ENCODE data around the gene STRN.
"Not testable (repeated sequence)": the region's sequence is repeated elsewhere in the genome, so short reads cannot be mapped to it uniquely, and the experiment has no call there.

STRN gene

DNA sequence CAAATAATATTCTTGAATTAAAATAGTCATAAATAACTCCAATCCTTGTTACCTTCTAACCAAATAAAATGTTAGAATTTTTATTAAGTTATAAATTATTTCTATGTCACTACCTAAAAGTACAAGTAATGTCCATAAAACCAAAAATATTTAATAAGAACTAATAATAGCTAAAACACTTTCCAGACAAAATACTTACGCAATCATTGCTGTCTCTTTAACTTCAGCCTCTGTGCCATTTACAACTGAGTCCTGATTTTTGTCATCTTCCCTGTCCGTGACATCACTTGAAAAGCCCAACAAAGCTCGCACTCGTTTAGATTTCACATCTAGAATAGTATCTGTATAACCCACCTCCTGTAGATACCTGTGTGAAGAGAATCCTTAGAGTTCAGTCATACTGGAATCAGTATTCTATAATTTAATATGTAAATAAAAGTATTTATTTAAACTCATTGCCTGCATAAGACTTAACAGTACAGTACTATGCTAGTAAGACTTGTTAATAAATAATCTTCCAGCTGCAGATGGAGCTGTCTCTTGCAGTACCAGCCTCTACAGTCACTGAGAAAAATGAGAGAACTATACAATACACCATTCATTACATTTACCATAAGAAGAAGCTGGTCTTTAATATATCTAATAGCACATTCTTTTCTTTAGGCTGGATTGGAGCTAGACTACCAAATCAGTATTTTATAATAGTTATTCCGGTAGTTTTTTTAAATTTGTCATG lies 63.8 kb downstream of the STRN start:
- DNase-seq: no peak

DNA sequence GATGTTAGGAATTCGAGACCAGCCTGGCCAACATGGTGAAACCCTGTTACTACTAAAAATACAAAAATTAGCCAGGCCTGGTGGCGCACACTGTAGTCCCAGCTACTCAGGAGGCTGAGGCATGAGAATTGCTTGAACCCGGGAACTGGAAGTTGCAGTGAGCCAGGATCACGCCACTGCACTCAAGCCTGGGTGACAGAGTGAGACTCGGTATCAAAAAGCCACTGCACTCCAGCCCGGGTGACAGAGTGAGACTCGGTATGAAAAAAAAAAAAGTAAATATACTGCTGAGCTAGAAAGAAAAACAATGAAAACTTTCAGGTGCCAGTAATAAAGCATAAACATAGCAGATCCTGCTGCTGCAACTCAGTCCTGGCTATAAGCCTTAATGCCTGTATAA lies 73.5 kb downstream of the STRN start:
- no peak for DNase-seq

DNA sequence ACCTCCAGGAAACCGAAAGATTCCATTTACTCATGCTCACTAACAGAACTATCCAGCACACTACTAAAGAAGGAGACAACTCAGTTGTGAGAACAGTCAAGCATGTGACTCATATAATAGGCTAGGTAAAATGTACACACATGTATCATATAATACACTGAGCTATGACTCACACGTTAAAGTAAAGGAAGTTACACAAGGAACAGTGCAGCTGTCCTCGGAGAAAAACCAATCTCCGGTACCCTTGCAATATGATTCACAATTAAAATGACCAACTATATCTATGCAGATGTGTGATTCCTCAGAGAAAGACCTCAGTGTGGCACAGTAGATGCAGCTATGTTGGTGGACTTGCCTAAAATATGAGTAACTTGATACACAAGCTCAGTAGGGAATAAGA lies 76.5 kb downstream of the STRN start:
- DNase-seq: no peak

DNA sequence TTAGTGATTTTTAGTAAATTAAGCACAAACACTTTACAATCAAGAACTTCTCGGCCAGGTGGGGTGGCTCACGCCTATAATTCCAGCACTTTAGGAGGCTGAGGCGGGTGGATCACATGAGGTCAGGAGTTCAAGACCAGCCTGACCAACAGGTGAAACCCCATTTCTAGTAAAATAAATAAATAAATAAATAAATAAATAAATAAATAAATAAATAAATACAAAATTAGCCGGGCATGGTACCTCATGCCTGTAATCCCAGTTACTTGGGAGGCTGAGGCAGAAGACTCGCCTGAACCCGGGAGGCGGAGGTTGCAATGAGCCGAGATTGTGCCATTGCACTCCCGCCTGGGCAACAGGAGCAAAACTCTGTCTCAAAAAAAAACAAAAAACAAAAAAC lies 79.2 kb downstream of the STRN start:
- not testable (repeated sequence) for DNase-seq

DNA sequence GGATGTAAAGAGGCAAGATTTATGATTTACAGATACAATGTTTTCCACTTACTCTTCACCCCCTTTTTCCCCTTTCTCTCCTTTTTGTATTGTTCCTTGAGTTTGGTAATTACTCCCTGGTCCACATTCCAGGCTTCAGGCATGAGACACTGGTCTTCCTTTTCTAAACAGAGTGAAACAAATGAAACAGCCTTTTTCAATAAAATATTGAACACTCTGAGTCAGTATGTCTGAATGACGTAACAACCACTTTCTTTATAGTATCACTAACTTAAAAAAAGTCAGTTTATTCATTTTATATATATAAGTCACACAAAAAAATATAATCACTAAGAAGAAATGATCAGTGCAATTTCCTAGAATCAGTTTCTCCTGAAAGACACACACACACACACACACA lies 79.7 kb downstream of the STRN start:
- DNase-seq: no peak

DNA sequence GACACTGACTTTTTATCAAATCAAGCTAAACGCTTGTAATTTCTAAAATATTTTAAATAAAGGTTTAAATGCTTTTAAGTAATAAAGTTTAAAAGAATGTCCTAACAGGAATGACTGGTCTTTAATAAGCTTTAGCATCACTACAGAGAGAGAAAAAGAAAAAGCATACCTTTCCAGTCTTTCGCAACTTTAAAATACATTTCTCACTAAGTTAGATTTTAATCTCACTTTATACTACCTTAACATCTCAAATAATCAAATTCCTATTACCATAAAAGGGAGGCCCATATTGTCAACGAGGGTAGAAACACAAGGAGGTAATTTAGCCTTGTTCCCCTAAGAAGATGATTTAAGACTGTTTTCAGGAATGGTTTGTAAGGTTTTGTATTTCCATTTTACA lies 80.7 kb downstream of the STRN start:
- DNase-seq: no peak

DNA sequence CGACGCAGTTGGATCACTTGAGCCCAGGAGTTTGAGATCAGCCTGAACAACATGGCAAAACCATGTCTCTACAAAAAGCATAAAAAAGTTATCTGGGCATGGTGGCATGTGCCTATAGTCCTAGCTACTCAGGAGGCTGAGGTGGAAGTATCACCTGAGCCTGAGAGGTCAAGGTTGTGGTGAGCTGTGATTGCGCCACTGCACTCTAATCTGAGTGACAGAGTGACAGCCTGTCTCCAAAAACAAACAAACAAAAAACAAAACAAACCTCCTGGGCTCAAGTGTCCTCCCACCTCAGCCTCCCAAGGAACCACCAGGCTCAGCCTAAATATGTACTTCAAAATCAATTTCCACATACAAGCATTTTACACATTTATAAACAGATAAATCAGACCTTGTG lies 83.8 kb downstream of the STRN start:
- DNase-seq: no peak

DNA sequence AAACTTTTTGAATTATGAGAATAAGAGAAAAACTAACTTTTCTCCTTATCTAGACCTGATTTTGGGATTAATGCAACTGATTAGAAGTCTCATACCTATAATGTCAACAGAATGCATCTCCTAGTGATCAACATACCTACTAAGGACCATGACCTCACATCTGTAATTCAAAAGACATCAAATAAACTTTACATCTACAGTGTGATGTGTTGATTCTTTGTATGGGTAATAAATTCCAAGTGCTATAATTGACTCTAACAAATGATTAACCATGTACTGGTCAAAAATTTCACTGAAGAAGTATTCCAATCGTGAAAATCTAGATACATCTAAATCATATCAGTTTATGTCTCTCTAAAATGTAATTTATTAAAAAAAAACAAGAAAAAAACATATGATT lies 84.5 kb downstream of the STRN start:
- DNase-seq: no peak

DNA sequence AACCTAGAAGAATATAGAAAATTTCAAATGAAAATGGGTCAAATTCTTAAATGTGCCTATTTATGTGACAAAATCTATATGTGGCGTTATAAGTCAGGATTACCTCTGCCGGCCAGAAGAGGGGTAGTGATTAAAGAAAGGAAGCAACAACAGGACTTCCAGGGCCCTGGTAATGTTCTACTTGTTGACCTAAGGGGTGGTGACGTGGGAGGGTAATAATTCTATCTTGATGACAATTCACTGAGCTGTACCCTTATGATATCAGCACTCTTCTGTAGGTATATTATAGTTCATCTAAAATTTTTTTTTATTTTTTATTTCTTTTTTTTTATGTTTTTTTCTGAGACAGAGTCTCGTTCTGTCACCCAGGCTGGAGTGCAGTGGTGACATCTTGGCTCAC lies 87.9 kb downstream of the STRN start:
- no peak for DNase-seq

DNA sequence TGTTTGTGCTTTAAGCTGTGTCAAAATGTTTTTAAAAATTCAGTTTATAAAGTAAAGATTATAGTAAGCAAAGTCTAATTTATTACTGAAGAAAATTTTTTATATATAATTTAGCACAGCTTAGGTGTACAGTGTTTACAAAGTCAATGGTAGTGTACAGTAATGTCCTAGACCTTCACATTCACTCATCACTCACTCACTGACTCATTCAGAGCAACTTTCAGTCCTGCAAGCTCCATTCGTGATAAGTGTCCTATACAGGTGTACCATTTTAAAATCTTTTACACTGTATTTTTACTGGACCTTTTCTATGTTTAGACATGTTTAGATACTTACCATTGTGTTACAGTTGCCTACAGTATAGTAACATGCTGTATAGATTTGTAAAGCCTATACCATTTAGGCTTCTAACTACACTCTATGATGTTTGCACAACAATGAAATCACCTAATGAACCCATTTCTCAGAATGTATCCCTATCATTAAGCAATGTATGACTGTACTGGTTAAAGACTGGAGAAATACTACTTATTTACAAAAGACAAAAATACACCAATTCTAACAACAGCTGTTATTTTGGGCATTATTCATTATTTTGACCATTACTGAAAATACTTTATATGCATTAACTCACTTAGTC lies 95.1 kb downstream of the STRN start:
- DNase-seq: no peak

DNA sequence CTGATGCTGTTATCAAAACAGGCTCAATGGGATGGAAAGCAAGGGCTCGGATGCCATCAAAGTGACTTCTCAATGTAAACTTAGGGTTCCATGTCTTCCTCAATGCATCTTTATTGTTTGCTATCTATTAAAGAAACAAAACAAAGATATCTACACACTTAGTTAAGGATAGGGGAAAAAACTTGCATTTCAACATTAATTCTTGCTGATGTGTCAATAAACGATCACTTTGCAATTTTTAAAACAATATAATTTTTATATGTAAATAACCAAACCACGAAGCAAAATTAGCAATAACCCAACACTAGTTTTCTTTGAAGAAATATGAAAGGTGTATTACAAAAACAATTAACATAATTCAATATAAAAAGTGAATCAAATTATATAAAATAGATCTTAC lies 96.7 kb downstream of the STRN start:
- no peak for DNase-seq

DNA sequence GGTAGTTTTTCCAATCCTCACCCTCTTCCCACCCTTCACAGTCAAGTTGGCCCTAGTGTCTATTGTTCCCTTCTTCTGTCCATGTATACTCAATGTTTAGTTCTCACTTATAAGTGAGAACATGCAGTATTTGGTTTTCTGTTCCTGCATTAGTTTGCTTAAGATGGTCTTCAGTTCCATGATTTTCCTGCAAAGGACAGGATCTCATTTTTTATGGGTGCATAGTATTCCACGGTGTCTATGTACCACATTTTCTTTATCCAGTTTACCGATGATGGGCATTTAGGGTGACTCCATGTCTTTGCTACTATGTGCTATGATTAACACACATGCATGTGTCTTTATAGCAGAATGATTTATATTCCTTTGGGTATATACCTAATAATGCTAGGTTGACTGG lies 104.4 kb downstream of the STRN start:
- DNase-seq: no peak

DNA sequence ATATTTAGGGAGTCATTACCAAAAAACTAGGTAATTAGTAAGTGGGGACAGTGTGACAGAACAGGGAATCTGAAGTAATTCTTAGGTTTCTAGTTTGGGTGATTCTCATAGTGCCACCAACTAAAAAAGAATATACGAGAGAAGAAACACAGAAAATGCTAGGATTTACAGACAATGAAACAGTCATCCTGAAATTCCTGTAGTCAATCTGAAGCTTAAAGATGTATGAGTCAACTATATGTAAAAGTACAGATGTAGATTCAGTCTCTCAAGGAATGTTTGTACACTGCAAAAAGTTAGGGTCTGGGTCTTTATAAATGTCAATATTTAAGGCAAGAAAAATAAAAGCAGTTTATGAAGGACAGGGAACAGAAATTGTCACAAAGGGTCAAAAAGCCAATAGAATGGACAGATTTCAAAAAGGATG lies 107.0 kb downstream of the STRN start:
- DNase-seq: no peak

DNA sequence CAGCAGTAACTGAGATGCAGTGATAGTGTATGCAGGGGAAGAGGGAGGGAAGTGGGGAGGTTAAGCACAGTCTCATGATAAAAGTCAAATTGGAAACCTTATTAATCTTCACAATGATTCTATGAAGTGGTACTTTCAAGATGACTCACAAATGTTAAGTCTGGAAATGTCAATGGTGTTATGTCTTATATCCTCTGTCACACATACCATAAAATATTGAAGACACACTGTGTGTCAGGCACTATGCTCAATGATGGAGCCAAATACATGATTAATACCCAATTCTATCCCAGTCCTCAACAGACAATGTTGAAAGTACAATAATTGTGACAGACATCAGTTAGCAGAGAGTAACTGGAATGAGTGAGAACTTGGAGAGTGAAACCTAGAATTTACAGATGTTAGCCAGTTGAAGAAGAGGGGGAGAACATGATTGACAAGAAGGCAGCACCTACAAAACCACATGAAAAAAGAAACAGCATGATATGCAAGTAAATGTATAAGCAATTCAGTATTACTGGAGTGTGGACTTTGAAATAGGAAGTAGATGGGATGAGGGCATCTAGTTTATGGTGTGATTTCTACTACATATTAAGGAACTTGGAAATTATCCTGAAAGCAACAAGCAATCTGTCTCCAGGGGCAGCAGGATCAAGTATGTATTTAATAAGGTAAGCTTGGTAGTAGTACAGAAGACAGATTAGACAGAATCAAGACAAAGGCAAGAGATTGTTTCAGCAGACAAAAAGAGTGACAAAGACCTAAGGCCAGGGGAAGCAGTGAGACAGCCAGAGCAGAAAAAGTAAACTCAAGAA lies 107.6 kb downstream of the STRN start:
- no peak for DNase-seq

DNA sequence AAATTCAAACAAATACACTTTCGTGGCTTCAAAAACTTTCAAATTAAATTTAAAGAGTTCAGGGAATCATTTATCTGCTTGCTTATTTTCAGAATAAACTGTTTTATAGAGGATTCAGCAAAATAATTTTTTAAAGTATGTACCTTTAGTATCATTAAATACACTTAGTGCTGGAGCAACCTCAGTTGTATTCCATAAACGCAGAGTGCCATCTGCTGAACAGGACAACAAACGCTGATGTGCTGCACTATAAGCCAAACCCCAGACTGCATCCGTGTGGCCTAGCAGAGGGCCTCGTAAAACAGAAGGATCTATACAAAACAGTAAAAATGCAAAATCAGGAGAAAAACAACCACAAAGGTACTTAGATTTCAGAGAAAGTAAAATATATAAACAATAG lies 108.6 kb downstream of the STRN start:
- DNase-seq: no peak

DNA sequence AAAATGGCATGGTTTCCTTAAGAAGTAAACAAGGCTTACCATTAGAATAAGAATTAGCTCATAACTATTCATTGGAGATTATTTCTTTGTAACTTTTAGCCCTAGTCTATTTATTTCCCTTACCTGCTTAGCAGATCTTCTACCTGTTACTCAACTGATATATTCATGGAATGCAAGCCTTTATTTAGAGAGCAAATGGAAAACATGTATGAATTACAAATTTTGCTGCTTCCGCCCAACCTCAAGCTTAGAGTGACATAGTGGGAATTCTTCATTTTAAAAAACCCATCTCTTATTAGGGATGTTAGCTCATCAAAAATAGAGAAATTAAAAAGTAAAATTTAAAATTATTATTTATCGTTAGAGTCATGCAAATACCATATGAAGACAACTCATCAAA lies 110.9 kb downstream of the STRN start:
- no peak for DNase-seq

DNA sequence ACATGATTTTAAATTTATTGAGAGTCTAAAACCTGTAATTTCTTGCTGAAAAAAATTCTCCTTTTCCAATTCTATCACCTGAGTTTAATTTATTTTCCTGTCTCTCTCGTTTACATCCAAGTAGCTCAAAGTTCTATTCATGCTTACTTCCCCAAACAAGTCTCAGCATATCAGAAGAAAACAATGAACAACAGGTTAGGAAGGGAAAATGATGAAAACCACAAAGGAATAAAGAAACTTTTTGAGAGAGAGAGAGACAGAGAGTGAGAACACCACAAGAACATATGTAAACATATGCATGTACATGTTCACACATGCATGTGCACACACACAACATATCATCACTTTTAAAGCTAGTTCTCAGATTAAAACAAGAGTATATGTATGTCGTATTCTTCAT lies 112.1 kb downstream of the STRN start:
- DNase-seq: no peak

DNA sequence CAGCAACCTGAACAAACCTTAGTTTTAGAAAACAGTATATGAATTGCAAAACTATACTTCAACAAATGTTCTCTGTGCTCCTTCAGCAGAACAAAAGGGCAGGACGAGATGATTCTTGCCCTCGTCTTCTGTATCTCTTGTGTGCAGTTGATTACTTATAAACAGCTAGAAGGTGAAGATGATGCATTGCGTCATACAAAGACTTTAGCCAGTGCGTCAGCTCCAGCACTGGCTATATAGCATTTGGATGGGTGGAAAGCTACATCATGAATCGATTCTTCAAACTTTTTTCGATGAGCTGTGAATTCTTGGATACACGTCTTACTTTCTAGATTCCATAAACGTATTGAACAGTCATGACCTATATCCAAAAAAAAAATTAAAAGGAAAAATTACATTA lies 117.1 kb downstream of the STRN start:
- no peak for DNase-seq

DNA sequence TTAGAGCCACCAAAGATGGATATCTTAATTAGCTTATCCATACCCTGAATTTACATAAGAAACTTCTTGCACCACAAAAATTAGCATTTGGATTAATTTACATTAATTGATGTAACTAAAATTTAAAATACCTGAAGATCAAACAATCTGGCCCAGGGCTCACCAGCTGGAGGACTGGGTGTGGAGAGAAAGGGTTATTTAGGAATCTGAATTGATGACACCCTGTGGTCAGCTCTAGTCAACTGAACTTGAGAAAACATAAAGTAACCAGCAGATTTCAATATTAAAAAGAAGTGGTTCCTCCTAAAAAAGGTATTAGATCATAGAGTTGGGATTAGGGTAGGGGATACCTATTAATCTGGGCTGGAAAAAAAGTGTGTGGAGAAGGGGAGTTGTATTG lies 122.5 kb downstream of the STRN start:
- no peak for DNase-seq

DNA sequence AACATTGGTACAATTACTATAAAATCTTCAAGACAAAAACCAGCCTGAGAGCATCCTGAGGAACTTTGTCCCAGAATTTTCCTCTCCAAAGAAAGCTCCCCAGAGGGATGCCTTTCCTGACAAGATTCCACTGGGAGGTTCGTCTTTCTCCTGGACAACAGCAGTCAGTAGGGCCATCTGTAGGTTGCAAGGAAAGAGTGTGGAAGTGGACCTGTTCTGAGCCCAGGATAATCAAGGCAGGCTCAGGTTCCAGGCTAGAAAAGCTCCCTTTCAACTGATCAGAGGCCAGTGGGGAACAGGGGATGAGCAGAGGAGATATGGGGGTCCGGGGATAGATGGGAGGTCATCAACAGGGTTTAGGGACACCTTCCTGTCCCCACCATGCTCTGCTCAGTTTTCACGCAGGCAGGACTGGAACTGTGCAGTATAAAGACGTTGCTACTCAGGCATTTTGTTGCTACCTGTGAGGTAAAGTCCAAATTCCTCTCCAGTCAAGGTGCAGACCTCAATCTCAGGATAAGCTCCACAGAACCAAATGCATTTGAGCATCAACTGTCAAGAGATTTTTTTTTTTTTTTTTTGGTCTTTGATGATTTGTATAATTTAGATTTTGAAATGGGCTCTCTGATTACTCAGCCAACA lies 126.2 kb downstream of the STRN start:
- no peak for DNase-seq

DNA sequence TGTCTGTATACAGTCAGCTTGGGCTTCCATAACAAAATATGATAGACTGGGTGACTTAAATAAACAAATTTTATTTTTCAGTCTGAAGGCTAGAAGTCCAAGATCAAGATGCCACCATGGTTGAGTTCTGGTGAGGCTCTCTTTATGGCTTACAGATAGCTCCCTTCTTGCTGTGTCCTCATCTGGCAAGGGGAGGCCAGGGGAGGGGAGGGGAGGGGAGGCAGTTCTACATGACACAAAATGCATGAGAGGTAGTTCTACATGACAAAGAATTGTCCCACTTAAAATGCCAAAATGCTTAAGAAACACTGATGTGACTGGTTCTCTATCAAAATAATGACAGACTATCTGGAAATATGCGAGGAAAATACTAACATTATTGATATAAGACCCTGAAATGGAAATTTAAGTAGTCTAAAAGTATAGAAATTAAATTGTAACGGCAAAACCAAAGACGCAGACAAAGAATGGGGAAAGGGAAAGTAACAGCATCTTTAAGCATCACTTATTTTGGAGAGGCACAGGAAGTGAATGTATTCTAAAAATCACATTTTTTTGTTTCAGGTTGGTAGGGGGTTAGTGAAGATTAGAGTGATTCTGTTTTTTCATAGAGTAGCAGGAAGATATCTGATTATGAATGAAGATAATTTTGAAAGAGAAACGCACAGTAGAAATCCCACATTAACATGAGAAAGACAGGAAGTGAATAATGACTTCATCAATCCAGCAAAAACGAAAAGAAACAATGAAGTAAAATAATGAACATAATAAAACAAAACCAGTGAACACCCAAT lies 131.4 kb downstream of the STRN start:
- no peak for DNase-seq

DNA sequence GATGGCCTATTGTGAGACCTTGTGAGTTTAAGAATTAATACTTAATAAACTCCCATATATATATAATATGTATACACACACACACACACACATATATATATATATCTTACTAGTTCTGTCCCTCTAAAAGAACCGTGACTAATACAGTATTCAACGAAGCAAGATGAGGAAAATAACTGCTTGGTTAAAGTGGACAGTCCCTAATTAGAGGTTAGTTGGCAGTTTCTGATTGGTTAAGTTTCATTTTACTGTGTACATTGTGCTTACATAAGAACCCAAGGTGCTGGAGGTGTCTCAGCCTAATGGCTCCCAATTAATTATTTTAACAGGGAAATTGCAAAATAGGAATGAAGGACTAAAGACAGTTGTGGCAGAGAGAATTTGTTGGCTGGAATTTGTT lies 132.1 kb downstream of the STRN start:
- DNase-seq: no peak

DNA sequence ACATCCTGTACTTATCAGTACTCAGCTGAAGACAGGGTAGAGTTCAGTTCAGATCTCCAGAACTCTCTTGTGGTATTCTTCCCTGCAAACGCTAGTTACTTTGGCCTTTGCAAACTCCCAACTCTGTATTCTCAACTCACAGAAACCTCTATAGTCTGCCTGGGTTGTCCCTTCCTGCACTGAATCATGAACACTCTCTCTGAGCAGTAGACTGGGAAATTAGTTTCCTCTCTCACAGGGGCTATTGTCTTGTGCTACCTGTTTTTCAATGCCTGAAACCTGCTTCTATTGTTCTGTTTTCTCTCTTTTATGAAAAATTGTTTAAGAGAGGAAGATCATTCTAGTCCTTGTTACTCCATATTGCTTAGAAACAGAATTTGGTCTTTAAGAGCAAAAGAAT lies 135.2 kb downstream of the STRN start:
- DNase-seq: no peak

All from NCI-H748 treated with DMSO at 0.1 percent for 48 hours (cell line).